Trophoblast cell (in vitro differentiated cells and primary cell): ENCODE results near the gene SRD5A3.

ENCODE experiments used
- DNase-seq, 2 donors: peaks; one replicate each; pipeline ENCODE4 v3.0.0-alpha.2; 2016
- H2AFZ ChIP-seq: 2 replicates; pipeline ENCODE4 v1.6.1; 2013; ENCODE audit warnings: low read length, moderate library complexity, mild to moderate bottlenecking; ENCODE audit not compliant: insufficient read depth, poor library complexity
- H2AK5ac ChIP-seq: 2 replicates; pipeline ENCODE4 v1.6.1; 2013; ENCODE audit warnings: mild to moderate bottlenecking, low read length
- H2BK120ac ChIP-seq: 2 replicates; pipeline ENCODE4 v1.6.1; 2013; ENCODE audit warnings: low read length, mild to moderate bottlenecking, moderate library complexity; ENCODE audit not compliant: insufficient read depth, poor library complexity
- H2BK12ac ChIP-seq: 2 replicates; pipeline ENCODE4 v1.6.1; 2013; ENCODE audit warnings: mild to moderate bottlenecking, low read length, moderate library complexity
- H2BK5ac ChIP-seq: 2 replicates; pipeline ENCODE4 v1.6.1; 2013; ENCODE audit warnings: low read length, low read depth, moderate library complexity, mild to moderate bottlenecking; ENCODE audit not compliant: poor library complexity
- H3K14ac ChIP-seq: 2 replicates; pipeline ENCODE4 v1.6.1; 2013; ENCODE audit warnings: mild to moderate bottlenecking, low read length
- H3K18ac ChIP-seq: 2 replicates; pipeline ENCODE4 v1.6.1; 2013; ENCODE audit warnings: mild to moderate bottlenecking, low read length
- H3K23ac ChIP-seq: 2 replicates; pipeline ENCODE4 v1.6.1; 2013; ENCODE audit warnings: low read length
- H3K27ac ChIP-seq: 2 replicates; pipeline ENCODE4 v1.5.1; 2013; ENCODE audit warnings: low read depth, mild to moderate bottlenecking, inconsistent platforms, low read length, moderate library complexity
- H3K27me3 ChIP-seq: 2 replicates; pipeline ENCODE4 v1.6.1; 2013; ENCODE audit warnings: inconsistent platforms, mild to moderate bottlenecking, low read length, moderate library complexity; ENCODE audit not compliant: insufficient read depth
- H3K36me3 ChIP-seq, 2 experiments: 1 replicate in 1 of 2; 2 replicates in 1 of 2; pipeline ENCODE4 v1.6.1; 2013; ENCODE audit warnings: low read length in 2 of 2, mild to moderate bottlenecking in 2 of 2, moderate library complexity in 1 of 2; ENCODE audit not compliant: insufficient read depth in 2 of 2, control insufficient read depth in 1 of 2
- H3K4ac ChIP-seq: 2 replicates; pipeline ENCODE4 v1.6.1; 2013; ENCODE audit warnings: low read depth, mild to moderate bottlenecking, low read length, moderate library complexity
- H3K4me1 ChIP-seq, 2 experiments: 1 replicate in 1 of 2; 2 replicates in 1 of 2; pipeline ENCODE4 v1.6.1; 2013; ENCODE audit warnings: low read length in 2 of 2, mild to moderate bottlenecking in 2 of 2, moderate library complexity in 1 of 2; ENCODE audit not compliant: insufficient read depth in 2 of 2, control insufficient read depth in 1 of 2
- H3K4me2 ChIP-seq: 2 replicates; pipeline ENCODE4 v1.6.1; 2013; ENCODE audit warnings: inconsistent platforms, mild to moderate bottlenecking, low read length, moderate library complexity
- H3K4me3 ChIP-seq: 2 replicates; pipeline ENCODE4 v1.5.1; 2013; ENCODE audit warnings: mild to moderate bottlenecking, low read depth, low read length, inconsistent platforms
- H3K79me1 ChIP-seq: one replicate; pipeline ENCODE4 v1.6.1; 2013; ENCODE audit warnings: low read length
- H3K79me2 ChIP-seq: 2 replicates; pipeline ENCODE4 v1.6.1; 2013; ENCODE audit warnings: low read length, mild to moderate bottlenecking; ENCODE audit not compliant: control insufficient read depth, insufficient read depth, poor library complexity
- H3K9ac ChIP-seq: 2 replicates; pipeline ENCODE4 v1.6.1; 2013; ENCODE audit warnings: mild to moderate bottlenecking, low read length
- H3K9me3 ChIP-seq: 2 replicates; pipeline ENCODE4 v1.6.1; 2013; ENCODE audit warnings: low read depth, mild to moderate bottlenecking, control low read depth, inconsistent platforms, low read length; ENCODE audit not compliant: insufficient read depth
- H4K12ac ChIP-seq: 2 replicates; pipeline ENCODE4 v1.6.1; 2013; ENCODE audit warnings: low read depth, mild to moderate bottlenecking, low read length, moderate library complexity
- H4K8ac ChIP-seq: 2 replicates; pipeline ENCODE4 v1.6.1; 2013; ENCODE audit warnings: low read depth, mild to moderate bottlenecking, low read length, moderate library complexity
- H4K91ac ChIP-seq: one replicate; pipeline ENCODE4 v1.6.1; 2013; ENCODE audit warnings: low read depth, mild to moderate bottlenecking, low read length, moderate library complexity
- WGBS: extraction: QIAGEN DNeasy Blood & Tissue Kit; methylation state at CpG from one replicate; pipeline ENCODE4 v1.1.7; 2013; ENCODE audit warnings: missing lambda C conversion rate; ENCODE audit not compliant: insufficient read length, insufficient coverage; ENCODE audit errors: extremely low coverage; 5-methylcytosine and 5-hydroxymethylcytosine counted together

Gene SRD5A3

GRCh38 chr4:55329012-55329411 lies 17.0 kb upstream of the SRD5A3 start:
- Histone ChIP-seq H4K91ac (no peak overlapping the region), H3K4ac (no peak overlapping the region), H3K36me3 (no peaks in the 10 kb centered on the region), H2BK12ac (no peak overlapping the region), H4K12ac (no peak overlapping the region), H2BK120ac (no peak overlapping the region), H2AFZ (no peak overlapping the region), H4K8ac (no peak overlapping the region), H3K27me3 (no peaks in the 10 kb centered on the region), H2BK5ac (no peak overlapping the region), H3K4me3 (no peak overlapping the region), H3K4me2 (no peak overlapping the region), H3K79me1 (no peaks in the 10 kb centered on the region), H3K4me1 (no peaks in the 10 kb centered on the region), H3K18ac (no peak overlapping the region), H3K9ac (no peak overlapping the region), H3K23ac (no peak overlapping the region), H3K14ac (no peak overlapping the region), H2AK5ac (no peak overlapping the region), H3K9me3 (no peaks in the 10 kb centered on the region), H3K79me2 (no peaks in the 10 kb centered on the region), H3K27ac (no peak overlapping the region)
- no CpG with 5 or more reads among the region's 2 CpGs for WGBS
- DNase-seq: no peak

DNA sequence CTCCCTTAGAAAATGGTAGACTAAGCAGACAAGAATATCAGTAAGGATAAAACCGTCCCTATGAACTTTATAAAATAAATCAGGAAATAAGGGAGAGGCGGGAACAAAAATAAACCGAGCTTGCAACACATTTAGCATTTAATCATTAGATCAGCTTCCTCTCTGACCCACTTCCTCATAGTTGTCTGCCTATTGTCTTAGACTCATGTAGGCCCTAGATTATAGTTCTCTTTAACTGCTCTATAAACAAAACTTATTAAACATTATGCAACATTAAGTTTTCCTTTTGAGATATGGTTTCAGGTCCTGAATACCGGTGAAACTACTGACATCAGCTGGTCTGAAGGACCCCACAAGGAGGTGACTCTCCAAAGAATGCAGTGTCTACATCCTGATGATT lies 15.8 kb upstream of the SRD5A3 start:
- H3K27me3 ChIP-seq: no peaks in the 10 kb centered on the region
- no peak overlapping the region for H3K9ac ChIP-seq
- no peak overlapping the region for H2AK5ac ChIP-seq
- H3K79me1 ChIP-seq: no peaks in the 10 kb centered on the region
- H2BK12ac ChIP-seq: no peak overlapping the region
- no peak overlapping the region for H2AFZ ChIP-seq
- no peak overlapping the region for H4K91ac ChIP-seq
- no peaks in the 10 kb centered on the region for H3K79me2 ChIP-seq
- no peaks in the 10 kb centered on the region for H3K4me1 ChIP-seq
- WGBS: no CpG with 5 or more reads among the region's 4 CpGs
- no peak overlapping the region for H3K27ac ChIP-seq
- no peak overlapping the region for H2BK120ac ChIP-seq
- no peak overlapping the region for H4K12ac ChIP-seq
- H3K14ac ChIP-seq: no peak overlapping the region
- H2BK5ac ChIP-seq: no peak overlapping the region
- H3K4me2 ChIP-seq: no peak overlapping the region
- no peaks in the 10 kb centered on the region for H3K9me3 ChIP-seq
- H3K4ac ChIP-seq: no peak overlapping the region
- H3K18ac ChIP-seq: no peak overlapping the region
- no peak overlapping the region for H3K4me3 ChIP-seq
- no peak for DNase-seq
- no peak overlapping the region for H3K23ac ChIP-seq
- no peaks in the 10 kb centered on the region for H3K36me3 ChIP-seq
- no peak overlapping the region for H4K8ac ChIP-seq

- no peak overlapping the region for H3K4me3 ChIP-seq
- no peak overlapping the region for H3K27ac ChIP-seq
- H3K23ac ChIP-seq: no peak overlapping the region
- H3K18ac ChIP-seq: no peak overlapping the region
- DNase-seq: no peak
- H2AK5ac ChIP-seq: no peak overlapping the region
- no peak overlapping the region for H2BK12ac ChIP-seq
- H4K8ac ChIP-seq: no peak overlapping the region
- H3K9me3 ChIP-seq: no peaks in the 10 kb centered on the region
- H3K9ac ChIP-seq: no peak overlapping the region
- no peak overlapping the region for H2BK120ac ChIP-seq
- H3K4ac ChIP-seq: no peak overlapping the region
- H4K12ac ChIP-seq: no peak overlapping the region
- no peak overlapping the region for H4K91ac ChIP-seq
- H3K79me2 ChIP-seq: no peaks in the 10 kb centered on the region
- H2BK5ac ChIP-seq: no peak overlapping the region
- H3K4me1 ChIP-seq: no peaks in the 10 kb centered on the region
- H3K14ac ChIP-seq: no peak overlapping the region
- H3K79me1 ChIP-seq: no peaks in the 10 kb centered on the region
- no peak overlapping the region for H2AFZ ChIP-seq
- WGBS: no CpG with 5 or more reads among the region's 22 CpGs
- no peaks in the 10 kb centered on the region for H3K27me3 ChIP-seq
- H3K4me2 ChIP-seq: no peak overlapping the region
- H3K36me3 ChIP-seq: no peaks in the 10 kb centered on the region
Measured at GRCh38 chr4:55336138-55337034, 9.7 kb upstream of the SRD5A3 start.

DNA sequence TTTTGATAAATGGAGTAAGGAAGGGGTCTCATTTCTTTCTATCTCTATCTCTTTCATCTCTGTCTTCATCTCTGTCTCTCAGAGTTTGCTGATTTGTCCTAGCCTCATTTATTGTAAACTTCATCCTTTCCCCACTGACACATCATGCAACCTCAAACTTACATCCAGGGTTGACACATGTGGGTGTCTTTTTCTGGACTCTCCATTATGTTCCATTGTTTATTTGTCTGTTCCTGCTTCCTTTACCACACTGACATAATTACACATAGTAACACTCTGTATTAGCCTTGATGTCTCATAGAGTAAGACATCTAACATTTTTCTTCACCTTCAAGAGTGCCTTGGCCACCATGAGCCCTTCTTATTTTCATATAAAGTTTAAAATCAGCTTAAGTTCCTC lies 8.1 kb upstream of the SRD5A3 start:
- no peak overlapping the region for H3K14ac ChIP-seq
- H4K91ac ChIP-seq: no peak overlapping the region
- H2BK5ac ChIP-seq: no peak overlapping the region
- no peaks in the 10 kb centered on the region for H3K79me1 ChIP-seq
- no peak overlapping the region for H2AK5ac ChIP-seq
- H3K4me3 ChIP-seq: no peak overlapping the region
- no peaks in the 10 kb centered on the region for H3K27me3 ChIP-seq
- no peak overlapping the region for H3K23ac ChIP-seq
- H3K4me2 ChIP-seq: no peak overlapping the region
- no peak overlapping the region for H4K12ac ChIP-seq
- no peak overlapping the region for H2BK120ac ChIP-seq
- no peak overlapping the region for H2AFZ ChIP-seq
- H3K18ac ChIP-seq: no peak overlapping the region
- no peak overlapping the region for H3K27ac ChIP-seq
- H3K9ac ChIP-seq: no peak overlapping the region
- no peaks in the 10 kb centered on the region for H3K36me3 ChIP-seq
- no peak overlapping the region for H4K8ac ChIP-seq
- no peak for DNase-seq
- H3K4me1 ChIP-seq: no peaks in the 10 kb centered on the region
- H3K9me3 ChIP-seq: no peaks in the 10 kb centered on the region
- H2BK12ac ChIP-seq: no peak overlapping the region
- H3K4ac ChIP-seq: no peak overlapping the region
- no peaks in the 10 kb centered on the region for H3K79me2 ChIP-seq
